ENCODE results near the gene KCNK5. TPM values are rescaled to one million over a fixed set of nuclear protein-coding genes. Genes with fewer than 3 reads are reported as not detected.

Gene KCNK5
- total RNA-seq, 4 donors from 2014 or later: 16.7 to 20.0 (median 18.4) TPM

DNA sequence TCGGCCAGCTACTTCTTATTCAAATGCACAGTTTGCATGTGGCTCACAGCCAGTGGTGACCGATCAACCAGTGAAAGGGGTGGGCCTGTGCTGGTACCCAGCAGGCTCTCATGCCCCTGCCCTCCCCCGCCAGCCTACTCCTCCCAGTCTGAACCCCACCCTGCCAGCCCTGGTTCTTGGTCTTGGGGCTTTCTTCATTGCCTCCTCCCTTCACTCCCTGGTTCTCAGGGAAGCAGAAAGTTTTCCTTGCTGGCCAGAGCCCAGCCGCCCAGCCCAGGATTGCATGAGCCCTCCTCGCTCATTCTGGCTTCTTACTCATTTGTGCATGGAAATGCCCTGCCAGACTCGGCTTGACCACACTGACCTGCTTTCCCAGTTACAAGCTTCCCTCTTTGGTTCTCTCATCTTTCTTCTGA is 44.1 kb upstream of the KCNK5 start:
- no peak for DNase-seq (ENCODE audit: low spot score in 2 of 2)
- TF ChIP-seq EP300 (IDR thresholded peaks at IDR 0.05) (no peak), POLR2A (IDR thresholded peaks at IDR 0.05) (no peak)
- TF ChIP-seq, protein P1, sequence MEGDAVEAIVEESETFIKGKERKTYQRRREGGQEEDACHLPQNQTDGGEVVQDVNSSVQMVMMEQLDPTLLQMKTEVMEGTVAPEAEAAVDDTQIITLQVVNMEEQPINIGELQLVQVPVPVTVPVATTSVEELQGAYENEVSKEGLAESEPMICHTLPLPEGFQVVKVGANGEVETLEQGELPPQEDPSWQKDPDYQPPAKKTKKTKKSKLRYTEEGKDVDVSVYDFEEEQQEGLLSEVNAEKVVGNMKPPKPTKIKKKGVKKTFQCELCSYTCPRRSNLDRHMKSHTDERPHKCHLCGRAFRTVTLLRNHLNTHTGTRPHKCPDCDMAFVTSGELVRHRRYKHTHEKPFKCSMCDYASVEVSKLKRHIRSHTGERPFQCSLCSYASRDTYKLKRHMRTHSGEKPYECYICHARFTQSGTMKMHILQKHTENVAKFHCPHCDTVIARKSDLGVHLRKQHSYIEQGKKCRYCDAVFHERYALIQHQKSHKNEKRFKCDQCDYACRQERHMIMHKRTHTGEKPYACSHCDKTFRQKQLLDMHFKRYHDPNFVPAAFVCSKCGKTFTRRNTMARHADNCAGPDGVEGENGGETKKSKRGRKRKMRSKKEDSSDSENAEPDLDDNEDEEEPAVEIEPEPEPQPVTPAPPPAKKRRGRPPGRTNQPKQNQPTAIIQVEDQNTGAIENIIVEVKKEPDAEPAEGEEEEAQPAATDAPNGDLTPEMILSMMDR (IDR thresholded peaks at IDR 0.05): no peak
- H3K9me3 ChIP-seq: no peaks in the 10 kb centered on the region
- peaks cover 0 to 5% (median 0%) of the 10 kb centered on the region in 4 donors for H3K4me1 ChIP-seq
- H3K27me3 ChIP-seq: no peaks in the 10 kb centered on the region
- no peak overlapping the region for H3K27ac ChIP-seq
- H3K36me3 ChIP-seq: no peaks in the 10 kb centered on the region
- no peak overlapping the region for H3K4me3 ChIP-seq
- WGBS, 2 donors: 39 to 47% methylated on average over 6 of the region's 6 CpGs

DNA sequence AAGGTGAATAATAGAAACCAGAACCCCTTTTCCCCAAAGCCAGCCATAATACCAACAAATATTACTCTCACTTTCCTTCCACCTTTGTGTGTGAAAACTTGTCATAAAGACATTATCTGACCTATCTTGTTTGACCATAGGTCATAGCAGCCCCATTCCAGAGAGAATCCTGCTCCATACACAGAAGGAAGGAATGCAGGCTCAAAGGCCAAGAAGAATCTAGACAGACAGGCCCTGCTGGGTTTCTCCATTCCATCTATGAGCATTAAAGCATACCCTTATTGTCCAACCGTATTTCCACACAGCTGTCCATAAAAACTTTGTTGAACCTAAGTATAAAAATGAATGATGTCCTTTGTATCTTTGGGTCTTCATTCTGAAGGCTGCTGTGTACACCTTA is 40.7 kb upstream of the KCNK5 start:
- H3K27ac ChIP-seq: no peak overlapping the region
- no peak for TF ChIP-seq POLR2A (IDR thresholded peaks at IDR 0.05)
- TF ChIP-seq, protein P1 (IDR thresholded peaks at IDR 0.05): no peak
- TF ChIP-seq EP300 (IDR thresholded peaks at IDR 0.05): no peak

DNA sequence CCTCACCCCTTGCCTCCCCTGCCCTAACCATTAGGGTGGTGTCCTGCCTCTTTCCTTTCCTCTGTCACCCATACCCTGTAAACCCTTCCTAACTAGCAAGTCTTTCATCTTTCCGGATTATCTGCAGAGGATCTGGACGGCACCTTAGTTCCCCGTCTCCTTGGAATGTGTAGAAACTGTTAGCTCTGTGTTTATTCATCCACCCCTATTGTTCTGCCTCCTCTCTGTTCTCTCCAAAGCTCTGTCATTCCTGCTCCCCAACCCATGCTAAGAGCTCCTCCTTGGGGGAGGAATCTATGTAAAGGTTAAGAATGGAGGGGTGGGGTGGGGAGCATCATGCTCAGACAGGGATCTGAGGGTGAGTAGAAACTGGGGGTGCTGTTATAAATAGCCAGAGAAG is 39.4 kb upstream of the KCNK5 start:
- Histone ChIP-seq H3K36me3 (no peaks in the 10 kb centered on the region), H3K4me3 (no peak overlapping the region), H3K27me3 (no peaks in the 10 kb centered on the region), H3K4me1 (peaks cover 0 to 6% (median 0%) of the 10 kb centered on the region in 4 donors), H3K27ac (no peak overlapping the region), H3K9me3 (no peaks in the 10 kb centered on the region)
- no peak for DNase-seq (ENCODE audit: low spot score in 2 of 2)
- 36 to 62% methylated on average over 3 of the region's 3 CpGs for WGBS, 2 donors
- TF ChIP-seq POLR2A (IDR thresholded peaks at IDR 0.05) (no peak), EP300 (IDR thresholded peaks at IDR 0.05) (no peak)
- TF ChIP-seq, protein P1 (IDR thresholded peaks at IDR 0.05): no peak

More for the DNA sequence above, 40.7 kb upstream of the KCNK5 start:
- no peak for DNase-seq (ENCODE audit: low spot score in 2 of 2)
- peaks cover 0 to 5% (median 0%) of the 10 kb centered on the region in 4 donors for H3K4me1 ChIP-seq
- H3K4me3 ChIP-seq: no peak overlapping the region
- no peaks in the 10 kb centered on the region for H3K27me3 ChIP-seq
- H3K36me3 ChIP-seq: no peaks in the 10 kb centered on the region
- WGBS, 2 donors: 71 to 73% methylated on average over 1 of the region's 1 CpG
- no peaks in the 10 kb centered on the region for H3K9me3 ChIP-seq

DNA sequence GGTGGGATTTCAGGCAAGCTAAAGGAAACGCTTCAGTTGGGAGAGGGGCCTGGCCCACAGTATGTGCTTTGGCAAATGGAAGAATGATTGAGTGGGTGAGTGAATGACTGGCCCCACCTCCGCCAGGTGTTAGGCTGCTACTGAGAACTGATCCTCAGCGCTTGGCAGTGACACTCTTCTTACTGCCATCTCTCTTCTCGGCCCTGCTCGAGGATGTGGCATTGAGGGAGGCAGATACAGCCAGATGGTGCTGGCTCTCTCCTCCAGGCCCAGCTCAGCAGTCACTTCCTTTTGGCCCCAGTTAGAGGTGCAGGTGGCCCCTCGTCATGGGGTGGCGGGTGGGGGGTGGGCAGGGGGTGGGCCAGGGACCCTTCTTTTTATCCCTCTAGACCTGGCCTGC is 38.9 kb upstream of the KCNK5 start:
- TF ChIP-seq, protein P1 (IDR thresholded peaks at IDR 0.05): no peak
- TF ChIP-seq EP300 (IDR thresholded peaks at IDR 0.05): no peak
- no peak for TF ChIP-seq POLR2A (IDR thresholded peaks at IDR 0.05)
- Histone ChIP-seq H3K27ac (no peak overlapping the region), H3K27me3 (no peaks in the 10 kb centered on the region), H3K4me3 (no peak overlapping the region), H3K9me3 (no peaks in the 10 kb centered on the region), H3K36me3 (no peaks in the 10 kb centered on the region), H3K4me1 (peaks cover 0 to 7% (median 0%) of the 10 kb centered on the region in 4 donors)
- DNase-seq (ENCODE audit: low spot score in 2 of 2): no peak
- 78 to 90% methylated on average over 7 of the region's 7 CpGs for WGBS, 2 donors

DNA sequence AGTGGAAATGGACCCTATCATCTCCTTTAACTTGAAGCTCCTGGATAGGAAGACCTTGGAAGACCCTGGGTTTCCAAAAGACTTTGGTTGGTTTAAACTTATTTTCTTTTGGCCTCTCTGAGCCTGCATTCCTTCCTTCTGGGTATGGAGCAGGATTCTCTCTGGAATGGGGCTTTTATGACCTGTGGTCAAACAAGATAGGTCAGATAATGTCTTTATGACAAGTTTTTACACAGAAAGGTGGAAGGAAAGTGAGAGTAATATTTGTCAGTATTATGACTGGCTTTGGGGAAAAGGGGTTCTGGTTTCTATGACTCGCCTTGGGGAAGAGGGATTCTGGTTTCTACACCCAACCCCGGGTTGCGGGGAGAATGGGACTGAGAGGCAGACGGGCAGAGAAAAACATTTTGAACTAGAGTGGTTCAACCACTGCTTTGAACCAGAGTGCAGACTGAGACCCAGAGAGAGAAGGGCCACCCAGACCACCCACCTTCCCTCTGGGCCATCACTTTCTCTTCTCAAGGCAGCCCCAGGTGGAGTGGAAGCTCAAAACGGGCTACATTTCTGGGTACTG is 37.6 kb upstream of the KCNK5 start:
- Histone ChIP-seq H3K36me3 (no peaks in the 10 kb centered on the region), H3K4me3 (no peak overlapping the region), H3K4me1 (peaks cover 0 to 7% (median 0%) of the 10 kb centered on the region in 4 donors), H3K27ac (no peak overlapping the region), H3K27me3 (no peaks in the 10 kb centered on the region), H3K9me3 (no peaks in the 10 kb centered on the region)
- no peak for DNase-seq (ENCODE audit: low spot score in 2 of 2)
- TF ChIP-seq, protein P1 (IDR thresholded peaks at IDR 0.05): no peak
- TF ChIP-seq EP300 (IDR thresholded peaks at IDR 0.05) (no peak), POLR2A (IDR thresholded peaks at IDR 0.05) (no peak)
- 79 to 93% methylated on average over 5 of the region's 5 CpGs for WGBS, 2 donors

Measured in tibial nerve (tissue), 4 donors.